ENCODE results near the gene VPS39. TPM values are rescaled to one million over a fixed set of nuclear protein-coding genes. Genes with fewer than 3 reads are reported as not detected.

Gene VPS39
- total and polyA plus RNA-seq, 9 of the 15 experiments (the other 6 are each of a cell fraction or from before 2014, with no cell fraction given), result 3.2 to 37.3 (median 21.8) TPM

MicroRNAs within 50 kb of the gene (microRNA counts, 767-probe panel; counts per million panel counts)
- 2,354 counts per million, percentile 58 among the panel's probes with 10 or more counts for microRNA hsa-miR-627

Small RNA genes lying within 50 kb of the gene (microRNA-seq; reads per million reads assigned to microRNA genes)
- 176 reads per million, percentile 84 among the genes with 10 or more reads in this experiment for gene MIR627 (ENCODE audit: borderline microRNAs expressed)

Small RNA genes lying within 50 kb of the gene (small RNA-seq; reads per million reads assigned to genes)
- gene MIR627, result 2.1 reads per million, percentile 82 among the genes with 10 or more reads in this experiment

Other genes with a start within 250 kb of the VPS39 start
- 9.8 and 12.6 TPM in 2 replicates for gene EHD4, start 235.7 kb downstream of the VPS39 start, total RNA-seq (2014; rRNA removed)
- gene EHD4, start 235.7 kb downstream of the VPS39 start, total RNA-seq (2014; rRNA removed; fragmentation: Illumina TruSeq; extraction: Trizol), result 4.6 and 5.2 TPM in 2 replicates
- gene EHD4, start 235.7 kb downstream of the VPS39 start, total RNA-seq (2015; rRNA removed; fragmentation: Illumina TruSeq; extraction: Trizol), result 5.6 and 5.7 TPM in 2 replicates
- gene EHD4, start 235.7 kb downstream of the VPS39 start, total RNA-seq (2021), result 10.3 and 11.4 TPM in 2 replicates
- gene EHD4, start 235.7 kb downstream of the VPS39 start, polyA plus RNA-seq (2011; rRNA removed), result 6.4 and 7.4 TPM in 2 replicates
- gene EHD4, start 235.7 kb downstream of the VPS39 start, polyA plus RNA-seq (2014; fragmentation: Illumina TruSeq; extraction: Trizol), result 7.0 and 8.1 TPM in 2 replicates
- under 1 TPM; 0.89 to 0.96 TPM for gene EHD4, start 235.7 kb downstream of the VPS39 start, polyA plus RNA-seq (2014; fragmentation: Nextera tagmentation; extraction: Ambion mirVana)
- gene EHD4, start 235.7 kb downstream of the VPS39 start, polyA plus RNA-seq (2014; rRNA removed), result 7.5 and 7.7 TPM in 2 replicates
- gene PLA2G4E, start 187.3 kb downstream of the VPS39 start, total RNA-seq (2014; rRNA removed), result not detected in 2 replicates
- not detected in 2 replicates for gene PLA2G4E, start 187.3 kb downstream of the VPS39 start, total RNA-seq (2014; rRNA removed; fragmentation: Illumina TruSeq; extraction: Trizol)
- not detected in 2 replicates for gene PLA2G4E, start 187.3 kb downstream of the VPS39 start, total RNA-seq (2015; rRNA removed; fragmentation: Illumina TruSeq; extraction: Trizol)
- gene PLA2G4E, start 187.3 kb downstream of the VPS39 start, total RNA-seq (2021), result not detected in 2 replicates
- 0.03 TPM in 1 of 2 replicates, not detected in the other for gene PLA2G4E, start 187.3 kb downstream of the VPS39 start, polyA plus RNA-seq (2011; rRNA removed)
- gene PLA2G4E, start 187.3 kb downstream of the VPS39 start, polyA plus RNA-seq (2014; fragmentation: Illumina TruSeq; extraction: Trizol), result not detected in 2 replicates
- gene PLA2G4E, start 187.3 kb downstream of the VPS39 start, polyA plus RNA-seq (2014; fragmentation: Nextera tagmentation; extraction: Ambion mirVana), result not detected
- not detected in 2 replicates for gene PLA2G4E, start 187.3 kb downstream of the VPS39 start, polyA plus RNA-seq (2014; rRNA removed)
- not detected in 2 replicates for gene PLA2G4D, start 113.7 kb downstream of the VPS39 start, total RNA-seq (2014; rRNA removed)
- gene PLA2G4D, start 113.7 kb downstream of the VPS39 start, total RNA-seq (2014; rRNA removed; fragmentation: Illumina TruSeq; extraction: Trizol), result not detected in 2 replicates
- gene PLA2G4D, start 113.7 kb downstream of the VPS39 start, total RNA-seq (2015; rRNA removed; fragmentation: Illumina TruSeq; extraction: Trizol), result not detected in 2 replicates
- gene PLA2G4D, start 113.7 kb downstream of the VPS39 start, total RNA-seq (2021), result 0.04 TPM in 1 of 2 replicates, not detected in the other
- 0.04 TPM in 1 of 2 replicates, not detected in the other for gene PLA2G4D, start 113.7 kb downstream of the VPS39 start, polyA plus RNA-seq (2011; rRNA removed)
- not detected in 2 replicates for gene PLA2G4D, start 113.7 kb downstream of the VPS39 start, polyA plus RNA-seq (2014; fragmentation: Illumina TruSeq; extraction: Trizol)
- gene PLA2G4D, start 113.7 kb downstream of the VPS39 start, polyA plus RNA-seq (2014; fragmentation: Nextera tagmentation; extraction: Ambion mirVana), result not detected
- not detected in 2 replicates for gene PLA2G4D, start 113.7 kb downstream of the VPS39 start, polyA plus RNA-seq (2014; rRNA removed)
- gene PLA2G4F, start 51.7 kb downstream of the VPS39 start, total RNA-seq (2014; rRNA removed), result not detected in 2 replicates
- gene PLA2G4F, start 51.7 kb downstream of the VPS39 start, total RNA-seq (2014; rRNA removed; fragmentation: Illumina TruSeq; extraction: Trizol), result not detected in 2 replicates
- not detected in 2 replicates for gene PLA2G4F, start 51.7 kb downstream of the VPS39 start, total RNA-seq (2015; rRNA removed; fragmentation: Illumina TruSeq; extraction: Trizol)
- gene PLA2G4F, start 51.7 kb downstream of the VPS39 start, total RNA-seq (2021), result 0.02 TPM in 1 of 2 replicates, not detected in the other
- not detected in 2 replicates for gene PLA2G4F, start 51.7 kb downstream of the VPS39 start, polyA plus RNA-seq (2011; rRNA removed)
- gene PLA2G4F, start 51.7 kb downstream of the VPS39 start, polyA plus RNA-seq (2014; fragmentation: Illumina TruSeq; extraction: Trizol), result not detected in 2 replicates
- gene PLA2G4F, start 51.7 kb downstream of the VPS39 start, polyA plus RNA-seq (2014; fragmentation: Nextera tagmentation; extraction: Ambion mirVana), result not detected
- gene PLA2G4F, start 51.7 kb downstream of the VPS39 start, polyA plus RNA-seq (2014; rRNA removed), result not detected in 2 replicates
- gene GANC, start 64.9 kb upstream of the VPS39 start, total RNA-seq (2014; rRNA removed), result 9.3 and 11.6 TPM in 2 replicates
- 12.3 and 14.7 TPM in 2 replicates for gene GANC, start 64.9 kb upstream of the VPS39 start, total RNA-seq (2014; rRNA removed; fragmentation: Illumina TruSeq; extraction: Trizol)
- gene GANC, start 64.9 kb upstream of the VPS39 start, total RNA-seq (2015; rRNA removed; fragmentation: Illumina TruSeq; extraction: Trizol), result 13.2 and 15.1 TPM in 2 replicates
- gene GANC, start 64.9 kb upstream of the VPS39 start, total RNA-seq (2021), result 14.5 and 15.0 TPM in 2 replicates
- gene GANC, start 64.9 kb upstream of the VPS39 start, polyA plus RNA-seq (2011; rRNA removed), result 19.0 and 19.2 TPM in 2 replicates
- 13.6 and 15.3 TPM in 2 replicates for gene GANC, start 64.9 kb upstream of the VPS39 start, polyA plus RNA-seq (2014; fragmentation: Illumina TruSeq; extraction: Trizol)
- gene GANC, start 64.9 kb upstream of the VPS39 start, polyA plus RNA-seq (2014; fragmentation: Nextera tagmentation; extraction: Ambion mirVana), result 10 to 100 TPM; 10.9 to 17.3 TPM
- 11.1 and 14.1 TPM in 2 replicates for gene GANC, start 64.9 kb upstream of the VPS39 start, polyA plus RNA-seq (2014; rRNA removed)
- gene TMEM87A, start 65.1 kb upstream of the VPS39 start, total RNA-seq (2014; rRNA removed), result 19.1 and 23.7 TPM in 2 replicates
- gene TMEM87A, start 65.1 kb upstream of the VPS39 start, total RNA-seq (2014; rRNA removed; fragmentation: Illumina TruSeq; extraction: Trizol), result 32.9 and 34.6 TPM in 2 replicates
- 30.0 and 36.2 TPM in 2 replicates for gene TMEM87A, start 65.1 kb upstream of the VPS39 start, total RNA-seq (2015; rRNA removed; fragmentation: Illumina TruSeq; extraction: Trizol)
- gene TMEM87A, start 65.1 kb upstream of the VPS39 start, total RNA-seq (2021), result 21.5 and 27.7 TPM in 2 replicates
- 15.3 and 22.3 TPM in 2 replicates for gene TMEM87A, start 65.1 kb upstream of the VPS39 start, polyA plus RNA-seq (2011; rRNA removed)
- gene TMEM87A, start 65.1 kb upstream of the VPS39 start, polyA plus RNA-seq (2014; fragmentation: Illumina TruSeq; extraction: Trizol), result 26.3 and 29.6 TPM in 2 replicates
- gene TMEM87A, start 65.1 kb upstream of the VPS39 start, polyA plus RNA-seq (2014; fragmentation: Nextera tagmentation; extraction: Ambion mirVana), result 10 to 100 TPM; 38.3 to 43.3 TPM
- gene TMEM87A, start 65.1 kb upstream of the VPS39 start, polyA plus RNA-seq (2014; rRNA removed), result 16.6 and 16.7 TPM in 2 replicates
- 0.18 TPM in 1 of 2 replicates, not detected in the other for gene CAPN3, start 151.2 kb upstream of the VPS39 start, total RNA-seq (2014; rRNA removed)
- gene CAPN3, start 151.2 kb upstream of the VPS39 start, total RNA-seq (2014; rRNA removed; fragmentation: Illumina TruSeq; extraction: Trizol), result 0.35 TPM in 1 of 2 replicates, not detected in the other
- 0.25 and 0.41 TPM in 2 replicates for gene CAPN3, start 151.2 kb upstream of the VPS39 start, total RNA-seq (2015; rRNA removed; fragmentation: Illumina TruSeq; extraction: Trizol)
- gene CAPN3, start 151.2 kb upstream of the VPS39 start, total RNA-seq (2021), result 0.33 TPM in 1 of 2 replicates, not detected in the other
- gene CAPN3, start 151.2 kb upstream of the VPS39 start, polyA plus RNA-seq (2011; rRNA removed), result 0.07 and 0.39 TPM in 2 replicates
- 0.22 and 0.34 TPM in 2 replicates for gene CAPN3, start 151.2 kb upstream of the VPS39 start, polyA plus RNA-seq (2014; fragmentation: Illumina TruSeq; extraction: Trizol)
- under 1 TPM in 1 of 2 experiments, not detected in 1; 0.20 TPM for gene CAPN3, start 151.2 kb upstream of the VPS39 start, polyA plus RNA-seq (2014; fragmentation: Nextera tagmentation; extraction: Ambion mirVana)
- 0.03 and 0.04 TPM in 2 replicates for gene CAPN3, start 151.2 kb upstream of the VPS39 start, polyA plus RNA-seq (2014; rRNA removed)

All from K562 (cell line).